A673 (cell line): Measurements from ENCODE around the gene ASB1.

Experiments used
- EZH2 ChIP-seq: fragments of 200-600 bp; sonication (generic); IDR thresholded peaks from 2 replicates; pipeline ENCODE4 v1.6.1; 2017; ENCODE audit warnings: borderline replicate concordance, low read depth, mild to moderate bottlenecking, mixed read lengths, antibody characterized with exemption, low read length; ENCODE audit not compliant: poor library complexity, severe bottlenecking
- TF ChIP-seq, protein P1 (sequence below): fragments of 300-800, 200-600 bp; sonication (generic); conservative IDR thresholded peaks from 2 replicates; pipeline ENCODE4 v1.5.1; 2017; ENCODE audit warnings: low read depth, mild to moderate bottlenecking, antibody characterized with exemption, low read length, moderate library complexity, mixed read lengths

GRCh38 chr2:238499731-238500580 lies 73.2 kb downstream of the ASB1 start:
- TF ChIP-seq, protein P1, sequence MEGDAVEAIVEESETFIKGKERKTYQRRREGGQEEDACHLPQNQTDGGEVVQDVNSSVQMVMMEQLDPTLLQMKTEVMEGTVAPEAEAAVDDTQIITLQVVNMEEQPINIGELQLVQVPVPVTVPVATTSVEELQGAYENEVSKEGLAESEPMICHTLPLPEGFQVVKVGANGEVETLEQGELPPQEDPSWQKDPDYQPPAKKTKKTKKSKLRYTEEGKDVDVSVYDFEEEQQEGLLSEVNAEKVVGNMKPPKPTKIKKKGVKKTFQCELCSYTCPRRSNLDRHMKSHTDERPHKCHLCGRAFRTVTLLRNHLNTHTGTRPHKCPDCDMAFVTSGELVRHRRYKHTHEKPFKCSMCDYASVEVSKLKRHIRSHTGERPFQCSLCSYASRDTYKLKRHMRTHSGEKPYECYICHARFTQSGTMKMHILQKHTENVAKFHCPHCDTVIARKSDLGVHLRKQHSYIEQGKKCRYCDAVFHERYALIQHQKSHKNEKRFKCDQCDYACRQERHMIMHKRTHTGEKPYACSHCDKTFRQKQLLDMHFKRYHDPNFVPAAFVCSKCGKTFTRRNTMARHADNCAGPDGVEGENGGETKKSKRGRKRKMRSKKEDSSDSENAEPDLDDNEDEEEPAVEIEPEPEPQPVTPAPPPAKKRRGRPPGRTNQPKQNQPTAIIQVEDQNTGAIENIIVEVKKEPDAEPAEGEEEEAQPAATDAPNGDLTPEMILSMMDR: no peak
- TF ChIP-seq EZH2: no peak
